Tibial artery (tissue), 4 donors: ENCODE results near the gene HHAT.

Experiments used
- DNase-seq, 2 donors: peaks; one replicate each; pipeline ENCODE4 v3.0.0-alpha.2; 2019
- H3K27ac ChIP-seq, 2 donors: fragments of 200-600 bp; sonication (generic) in 1 of 2; 1 replicate in 1 of 2; 2 replicates in 1 of 2; pipeline ENCODE4 v1.5.1; 2018 to 2019; ENCODE audit warnings: mild to moderate bottlenecking in 1 of 2
- H3K27me3 ChIP-seq, 2 donors: fragments of 200-600 bp; sonication (generic) in 1 of 2; one replicate each; pipeline versions ENCODE4 v1.5.1 to v1.6.0; 2016 to 2019
- H3K36me3 ChIP-seq, 3 donors: fragments of 200-600 bp; sonication (generic) in 2 of 3; one replicate each; pipeline ENCODE4 v1.5.1; 2016 to 2019; ENCODE audit warnings: mild to moderate bottlenecking in 2 of 3
- H3K4me1 ChIP-seq, 4 donors: fragments of 200-600 bp; sonication (generic) in 2 of 4; 1 replicate in 3 of 4; 2 replicates in 1 of 4; pipeline ENCODE4 v1.5.1; 2016 to 2019
- H3K4me3 ChIP-seq, 2 donors: fragments of 200-600 bp; sonication (generic) in 1 of 2; 1 replicate in 1 of 2; 2 replicates in 1 of 2; pipeline ENCODE4 v1.5.1; 2018 to 2019; ENCODE audit warnings: mild to moderate bottlenecking in 2 of 2
- H3K9me3 ChIP-seq, 3 donors: fragments of 200-600 bp; sonication (generic) in 1 of 3; one replicate each; pipeline ENCODE4 v1.5.1; 2016 to 2019
- CTCF ChIP-seq, 2 experiments: fragments of 200-600 bp in 1 of 2; fragments of 450-650 bp in 1 of 2; IDR thresholded peaks; one replicate each; pipeline ENCODE4 v1.5.1; 2017 to 2019; ENCODE audit warnings: antibody characterized with exemption in 2 of 2, mild to moderate bottlenecking in 1 of 2, moderate library complexity in 1 of 2
- intact Hi-C: fragments of 100-400 bp; cut with DNase I; formaldehyde crosslinking; loops from one replicate; pipeline ENCODE4 v1.15.0; 2023; ENCODE audit warnings: low total_unique reads

HHAT gene

DNA sequence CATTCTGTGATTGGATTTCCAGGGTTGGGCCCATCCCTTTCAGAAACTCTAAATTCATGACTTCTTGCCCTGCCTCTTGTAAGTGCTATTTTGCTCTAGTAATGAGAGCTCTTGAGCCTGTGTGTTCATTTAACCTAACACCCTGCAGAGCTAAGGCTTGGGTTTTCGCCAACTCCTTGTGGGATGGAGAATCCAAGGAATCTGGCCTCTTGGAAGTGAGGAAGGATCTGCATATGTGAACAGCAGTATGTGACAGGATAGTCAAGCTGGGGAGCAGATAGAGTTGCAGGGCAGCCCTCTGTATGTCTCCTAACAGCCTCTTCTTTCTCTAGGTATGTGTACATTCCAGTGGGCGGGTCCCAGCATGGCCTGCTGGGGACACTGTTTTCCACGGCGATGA lies 258.9 kb downstream of the HHAT start:
- Histone ChIP-seq H3K4me3 (no peak overlapping the region), H3K27me3 (no peaks in the 10 kb centered on the region), H3K9me3 (no peaks in the 10 kb centered on the region), H3K4me1 (no peaks in the 10 kb centered on the region), H3K27ac (no peak overlapping the region), H3K36me3 (no peaks in the 10 kb centered on the region)
- no peak for DNase-seq
- no peak for TF ChIP-seq CTCF (IDR thresholded peaks at IDR 0.05)
- intact Hi-C loops = no loop called here

- Histone ChIP-seq H3K9me3 (no peaks in the 10 kb centered on the region), H3K4me1 (no peaks in the 10 kb centered on the region), H3K36me3 (no peaks in the 10 kb centered on the region), H3K27ac (no peak overlapping the region), H3K27me3 (no peaks in the 10 kb centered on the region), H3K4me3 (no peak overlapping the region)
- DNase-seq = no peak
- TF ChIP-seq CTCF (IDR thresholded peaks at IDR 0.05) = no peak
- intact Hi-C loops = no loop called here
Observed at GRCh38 chr1:210588357-210588756, 259.7 kb downstream of the HHAT start.

- Histone ChIP-seq H3K27me3 (no peaks in the 10 kb centered on the region), H3K4me3 (no peak overlapping the region), H3K36me3 (no peaks in the 10 kb centered on the region), H3K27ac (no peak overlapping the region), H3K4me1 (no peaks in the 10 kb centered on the region), H3K9me3 (no peaks in the 10 kb centered on the region)
- intact Hi-C loops = no loop called here
- TF ChIP-seq CTCF (IDR thresholded peaks at IDR 0.05) = no peak
- no peak for DNase-seq
Observed at GRCh38 chr1:210588946-210589345, 260.2 kb downstream of the HHAT start.

GRCh38 chr1:210591214-210591613 lies 262.5 kb downstream of the HHAT start:
- intact Hi-C loops = no loop called here
- DNase-seq = no peak
- no peak for TF ChIP-seq CTCF (IDR thresholded peaks at IDR 0.05)
- no peaks in the 10 kb centered on the region for H3K4me1 ChIP-seq
- H3K36me3 ChIP-seq = no peaks in the 10 kb centered on the region
- H3K4me3 ChIP-seq = no peak overlapping the region
- no peak overlapping the region for H3K27ac ChIP-seq
- H3K9me3 ChIP-seq = no peaks in the 10 kb centered on the region
- no peaks in the 10 kb centered on the region for H3K27me3 ChIP-seq

DNA sequence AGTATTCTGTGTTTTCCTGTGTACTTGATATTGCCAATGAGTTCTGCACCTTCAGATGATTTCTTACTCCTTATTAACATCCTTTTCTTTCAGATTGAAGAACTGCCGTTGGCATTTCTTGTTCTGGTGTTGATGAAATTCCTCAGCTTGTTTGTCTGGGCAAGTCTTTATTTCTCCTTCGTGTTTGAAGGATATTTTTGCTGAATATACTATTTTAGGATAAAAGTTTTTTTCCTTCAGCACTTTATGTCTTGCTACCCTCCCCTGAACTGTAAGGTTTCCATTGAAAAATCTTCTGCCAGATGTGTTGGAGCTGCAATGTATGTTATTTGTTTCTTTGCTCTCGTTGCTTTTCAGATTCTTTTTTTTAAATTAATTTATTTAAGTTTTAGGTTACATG lies 265.9 kb downstream of the HHAT start:
- Histone ChIP-seq H3K9me3 (no peaks in the 10 kb centered on the region), H3K27me3 (no peaks in the 10 kb centered on the region)
- intact Hi-C loops = no loop called here

More for the DNA sequence above, 265.9 kb downstream of the HHAT start:
- Histone ChIP-seq H3K27ac (no peak overlapping the region), H3K36me3 (no peaks in the 10 kb centered on the region), H3K4me1 (peaks cover 0 to 27% (median 12%) of the 10 kb centered on the region in 4 donors), H3K4me3 (no peak overlapping the region)
- no peak for TF ChIP-seq CTCF (IDR thresholded peaks at IDR 0.05)
- no peak for DNase-seq
